HG03469 (cell line): Measurements from ENCODE around the gene ROPN1.
"Not testable (repeated sequence)": the region's sequence is repeated elsewhere in the genome, so short reads cannot be mapped to it uniquely, and the experiment has no call there.

Source experiments
- ATAC-seq: cut with Tn5 transposase; IDR thresholded peaks from one replicate; pipeline ENCODE4 v1.9.1; 2021; ENCODE audit warnings: mild to moderate bottlenecking, moderate library complexity, moderate number of reproducible peaks; ENCODE audit not compliant: unreplicated experiment

ROPN1 gene

DNA sequence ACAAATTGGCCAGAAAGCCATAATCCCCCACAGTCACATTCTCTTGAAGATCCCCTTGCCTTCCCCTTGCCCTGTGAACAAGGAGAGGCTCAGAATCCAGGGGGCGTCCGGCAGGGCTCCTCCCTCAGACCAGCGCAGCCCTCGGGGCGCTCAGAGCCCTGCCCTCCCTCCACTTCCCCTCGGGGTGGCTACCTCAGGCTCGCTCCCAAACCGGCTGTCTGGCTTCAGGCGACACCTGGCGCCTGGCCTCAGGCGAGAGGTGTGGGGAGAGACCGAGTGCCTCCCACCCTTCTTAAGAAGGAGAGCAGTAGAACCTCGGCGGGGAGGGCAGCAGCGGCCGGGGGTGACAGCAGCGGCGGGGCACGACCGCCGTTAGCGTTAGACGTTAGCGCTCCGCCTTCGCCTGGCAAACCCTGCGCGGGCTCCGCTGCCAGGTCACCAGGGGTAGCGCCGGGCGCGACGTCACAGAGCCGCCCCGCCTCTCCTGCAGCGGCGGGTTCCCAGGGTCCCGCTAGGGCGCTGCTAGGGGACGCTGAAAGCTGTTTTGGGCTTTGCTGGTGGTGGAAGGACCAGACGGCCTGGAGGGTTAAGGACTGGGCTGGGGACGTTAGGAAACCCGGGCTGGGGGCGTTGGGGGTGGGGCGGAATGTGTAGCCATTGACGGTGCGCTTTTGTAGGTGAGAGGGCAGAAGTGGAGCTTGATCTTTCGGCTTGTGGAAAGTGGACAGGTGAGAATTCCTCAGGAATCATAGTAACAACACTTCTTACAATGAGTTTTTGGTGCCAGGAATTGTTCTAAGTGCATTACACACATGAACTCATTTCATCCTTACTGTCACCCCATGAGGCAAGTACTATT, at the start of gene ROPN1:
ROPN1 (minus strand) TSS at position 395 of the 859 bp plus-strand sequence. CDS start 11,643 bp downstream, outside the sequence.
- ATAC-seq = not testable (repeated sequence)

DNA sequence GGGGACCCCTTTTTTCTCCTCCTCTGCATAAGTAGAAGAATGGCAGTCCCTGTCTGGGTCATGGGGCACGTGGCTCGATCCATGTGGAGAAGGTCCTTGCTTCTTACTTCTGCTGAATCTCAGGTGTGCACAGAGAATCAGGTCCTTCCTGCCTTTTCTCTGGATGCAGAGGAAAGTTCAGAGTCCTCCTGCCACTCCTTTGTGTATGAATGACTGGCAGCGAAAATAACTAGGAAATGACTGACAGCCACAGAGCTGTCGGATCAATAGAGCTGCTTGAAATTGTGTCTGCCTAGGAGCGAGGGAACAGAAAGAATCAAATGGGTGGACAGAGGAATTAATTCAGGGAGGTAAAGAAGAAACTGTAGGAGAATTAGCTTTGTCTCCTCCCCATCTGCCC, 49.6 kb upstream of the ROPN1 start:
- no peak for ATAC-seq

DNA sequence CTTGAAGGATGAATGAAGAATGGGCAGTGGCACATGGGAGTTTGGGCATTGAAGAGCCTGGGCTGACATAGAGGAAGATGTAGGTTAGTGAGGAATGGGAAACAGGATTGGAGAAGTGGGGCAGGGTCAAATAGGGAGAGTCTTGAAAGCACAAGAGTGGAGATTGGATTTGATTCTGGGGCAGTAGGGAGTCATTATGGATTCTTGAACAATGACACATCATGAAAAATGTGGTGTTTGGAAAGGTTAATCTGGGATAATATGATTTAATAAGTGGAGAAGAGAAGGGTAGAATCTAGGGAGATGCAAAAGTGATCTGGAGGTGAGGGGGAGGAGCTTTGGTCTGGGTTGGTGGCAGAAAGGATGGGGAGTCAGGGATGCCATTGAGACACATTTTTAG, 45.4 kb upstream of the ROPN1 start:
- no peak for ATAC-seq

DNA sequence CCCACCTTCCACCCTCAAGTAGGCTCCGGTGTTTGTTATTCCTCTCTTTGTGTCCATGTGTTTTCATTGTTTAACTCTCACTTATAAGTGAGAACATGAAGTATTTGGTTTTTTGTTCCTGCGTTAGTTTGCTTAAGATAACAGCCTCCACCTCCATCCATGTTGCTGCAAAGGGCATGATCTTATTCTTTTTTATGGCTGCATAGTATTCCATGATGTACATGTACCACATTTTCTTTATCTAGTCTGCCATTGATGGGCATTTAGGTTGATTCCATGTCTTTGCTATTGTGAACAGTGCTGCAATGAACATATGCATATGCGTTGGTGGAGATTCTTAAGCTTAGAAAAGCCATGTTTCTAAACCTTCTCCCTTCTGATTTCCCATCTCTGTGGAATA, 44.3 kb upstream of the ROPN1 start:
- ATAC-seq = not testable (repeated sequence)

DNA sequence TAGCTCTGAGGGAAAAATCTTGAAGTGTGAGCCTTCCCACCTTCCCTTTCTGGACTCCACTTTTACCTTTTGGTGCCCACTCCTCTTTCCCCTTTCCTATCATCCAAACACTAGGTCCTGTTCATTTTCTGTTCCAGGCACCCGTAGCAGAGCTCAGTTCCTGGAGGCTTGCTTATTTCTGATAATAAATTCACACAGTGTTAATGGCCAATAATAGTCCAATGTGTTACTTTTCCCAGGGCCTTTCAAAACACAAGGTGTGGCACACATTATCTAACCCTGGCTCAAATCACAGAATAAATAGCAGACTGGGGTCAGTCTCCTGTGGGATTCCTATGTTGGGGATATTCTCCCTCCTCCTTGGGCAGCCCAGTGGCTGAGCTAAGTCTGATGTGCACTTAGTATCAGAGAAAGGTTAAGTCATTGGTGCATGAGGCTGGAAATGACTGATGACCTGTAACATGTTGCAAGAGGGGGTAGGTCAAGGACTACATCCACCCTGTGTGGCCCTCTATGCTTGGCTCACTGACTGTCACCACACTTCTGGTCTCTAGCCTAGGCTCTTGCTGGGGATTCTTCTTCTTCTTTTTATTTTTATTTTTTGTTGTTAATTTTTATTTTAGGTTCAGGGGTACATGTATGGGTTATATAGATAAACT, 43.7 kb upstream of the ROPN1 start:
- ATAC-seq = no peak

DNA sequence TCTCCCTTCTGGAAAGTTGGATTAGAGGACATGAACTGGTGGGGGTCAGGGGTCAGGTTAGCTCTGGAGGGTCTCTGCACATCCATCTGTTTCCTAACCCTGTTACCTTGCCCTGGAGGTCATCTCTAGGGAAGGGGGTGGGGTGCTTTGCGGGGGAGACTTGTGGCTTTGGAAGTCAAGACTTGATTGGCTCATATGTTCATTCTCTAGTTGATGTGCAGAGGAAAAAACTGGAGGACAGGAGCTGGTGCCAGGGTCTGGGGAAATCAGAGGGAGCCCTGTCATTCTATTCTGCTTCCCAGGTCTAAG, 42.9 kb upstream of the ROPN1 start:
- ATAC-seq = no peak

DNA sequence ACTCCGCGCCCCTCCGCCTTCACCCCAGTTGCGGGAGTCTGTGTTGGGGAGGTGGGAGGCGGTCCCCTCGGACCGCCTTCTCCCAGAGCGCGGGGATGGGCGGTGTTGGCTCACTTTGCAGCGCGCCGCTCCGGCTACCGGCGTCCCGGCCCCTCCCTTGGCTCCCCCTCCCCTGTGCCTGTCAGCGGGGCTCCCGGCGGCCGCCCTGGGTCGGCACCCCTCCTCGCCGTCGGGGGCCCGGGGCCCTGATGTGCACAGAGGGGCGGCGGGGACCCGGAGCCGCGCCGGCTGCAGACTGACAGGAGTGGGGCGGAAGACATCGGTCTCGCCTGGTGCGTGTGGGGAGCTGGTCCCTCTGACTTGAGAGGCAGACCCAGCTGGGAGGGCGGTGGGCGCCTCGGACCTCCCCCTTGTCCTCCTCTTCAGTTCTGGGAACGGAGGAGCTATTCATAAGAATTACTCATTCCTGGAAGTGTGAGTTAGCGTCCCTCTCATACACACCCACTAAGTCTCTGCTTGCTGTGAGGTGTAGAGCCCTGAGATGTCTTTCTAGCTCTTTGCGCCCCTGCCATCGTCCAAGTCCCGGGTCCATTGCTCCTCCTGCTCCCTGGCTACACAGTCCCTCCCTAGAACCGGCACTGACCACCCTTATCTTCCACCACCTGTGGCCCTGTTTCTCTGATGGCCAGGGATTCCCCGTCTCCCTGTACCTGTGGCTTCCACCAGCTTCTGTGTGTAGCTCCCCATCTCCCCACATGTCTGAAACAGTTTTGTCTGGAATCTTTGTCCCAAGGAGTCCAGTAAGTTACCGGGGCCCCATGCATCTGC, 42.3 kb upstream of the ROPN1 start:
- no peak for ATAC-seq

DNA sequence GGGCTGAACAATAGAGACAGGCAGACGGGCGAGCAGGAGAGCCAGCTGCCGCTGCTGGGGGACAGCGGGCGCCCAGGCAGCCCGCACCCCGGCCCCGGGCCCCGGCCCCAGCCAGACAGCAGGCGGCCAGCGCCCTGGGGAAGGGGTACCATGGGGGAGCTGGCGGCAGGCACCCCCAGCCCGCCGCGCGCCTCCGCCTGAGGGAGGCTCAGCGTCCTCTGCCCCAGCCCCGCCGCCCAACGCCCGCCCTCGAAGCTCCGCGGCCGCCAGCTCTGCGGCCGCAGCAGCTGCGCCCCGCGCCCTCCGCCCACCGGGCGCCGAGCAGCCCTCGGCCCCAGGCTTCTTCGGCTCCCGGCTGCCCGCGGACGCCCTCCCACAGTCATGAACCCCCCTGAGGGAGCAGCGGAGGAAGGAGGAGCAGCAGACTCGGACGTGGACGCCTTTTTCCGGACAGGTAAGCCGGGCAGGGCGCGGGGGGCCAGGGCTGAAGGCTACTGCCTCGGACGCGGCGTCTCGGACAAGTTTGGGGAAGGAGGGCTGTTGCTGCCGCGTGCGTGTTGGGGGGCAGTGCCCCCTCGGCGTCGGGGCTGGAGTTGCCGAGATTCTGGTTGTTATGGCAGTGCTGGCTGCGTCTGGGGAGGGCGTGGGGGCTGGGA, 41.6 kb upstream of the ROPN1 start, which contains the start of gene KALRN:
KALRN (plus strand) TSS at position 10 of the 656 bp plus-strand sequence.
- ATAC-seq = no peak

DNA sequence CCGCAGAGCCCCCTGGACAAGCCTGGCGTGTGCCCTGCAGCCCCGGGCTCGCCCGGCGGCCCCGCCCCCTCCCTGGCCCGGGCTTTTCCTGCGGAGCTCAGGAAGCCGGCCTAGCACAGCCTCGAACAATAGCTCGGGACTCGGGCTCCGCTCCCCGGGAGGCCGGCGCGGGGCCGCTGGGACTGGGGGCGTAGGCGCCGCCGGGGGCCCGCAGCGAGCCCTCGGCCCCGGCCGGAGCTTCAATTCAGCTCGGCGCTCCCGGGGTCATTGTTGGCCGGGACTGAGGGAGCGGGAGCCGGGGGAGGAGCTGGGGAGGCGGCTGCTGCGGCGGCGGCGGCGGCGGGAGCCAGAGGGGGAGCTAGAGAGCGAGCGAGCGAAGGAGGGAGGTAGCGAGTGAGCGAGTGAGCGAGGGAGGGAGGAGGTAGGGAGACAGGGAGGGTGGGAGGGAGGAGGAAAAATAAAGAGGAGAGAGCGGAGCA, 41.0 kb upstream of the ROPN1 start:
- no peak for ATAC-seq

DNA sequence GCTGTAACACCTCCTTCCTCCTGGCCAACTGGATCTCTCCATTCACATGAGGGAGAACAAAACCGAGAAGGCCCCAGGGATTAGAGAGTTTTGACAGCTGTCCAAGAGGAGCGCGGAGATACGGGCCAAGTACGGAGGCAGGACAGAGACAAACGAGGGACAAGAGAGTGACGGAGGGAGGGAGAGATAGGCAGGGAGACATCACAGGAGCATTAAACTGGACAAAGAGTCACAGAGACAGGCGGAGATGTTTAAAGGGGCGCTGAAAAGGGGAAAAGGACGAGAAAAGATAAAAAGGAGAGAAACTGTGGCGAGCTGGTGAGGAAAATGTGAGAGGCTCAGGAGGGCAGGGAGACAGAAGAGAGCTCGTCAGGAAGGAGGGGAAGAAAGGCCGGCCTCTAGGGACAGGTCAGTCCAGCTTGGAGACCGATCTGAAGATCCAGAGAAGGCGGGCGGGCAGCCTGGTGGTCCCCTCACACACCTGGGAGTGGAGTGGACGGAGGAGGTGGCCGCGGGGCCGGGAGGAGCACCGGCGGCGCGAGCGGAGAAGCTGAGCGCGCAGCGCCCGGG, 40.5 kb upstream of the ROPN1 start:
- no peak for ATAC-seq

DNA sequence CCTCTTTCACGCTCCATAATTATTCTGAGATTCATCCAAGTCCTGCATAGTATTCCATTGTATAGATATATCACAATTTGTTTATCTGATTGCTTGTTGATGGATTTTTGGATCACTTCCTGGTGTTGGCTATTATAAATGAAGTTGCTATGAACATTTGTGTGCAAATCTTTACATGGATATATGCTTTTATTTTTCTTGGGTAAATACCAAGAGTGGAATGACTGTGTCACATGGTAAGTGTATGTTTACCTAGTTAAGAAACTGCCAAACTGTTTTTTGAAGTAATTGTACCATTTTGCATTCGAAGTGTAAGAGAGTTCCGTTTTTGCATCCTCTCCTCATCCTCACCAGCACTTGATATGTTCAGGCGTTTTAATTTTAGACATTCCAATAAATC, 34.6 kb upstream of the ROPN1 start:
- ATAC-seq = no peak

DNA sequence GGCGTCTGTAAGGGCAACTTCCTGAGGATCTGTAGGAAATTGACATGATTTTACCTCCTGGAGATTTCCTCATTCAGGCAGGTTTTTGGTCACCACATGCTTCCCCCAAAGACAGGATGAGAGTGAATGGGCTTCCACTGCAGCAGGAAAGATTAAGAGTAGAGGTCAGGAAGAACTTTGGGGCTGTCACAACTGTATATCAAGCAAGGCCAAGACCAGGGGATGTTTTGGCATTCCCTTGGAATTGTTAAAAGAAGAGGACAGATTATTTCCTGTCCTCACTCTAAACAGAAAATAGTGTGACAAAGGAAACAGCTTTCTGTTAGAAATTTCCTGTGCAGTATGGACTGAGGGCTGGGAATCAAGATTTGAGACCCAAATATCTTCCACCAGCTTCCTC, 31.6 kb upstream of the ROPN1 start:
- ATAC-seq = not testable (repeated sequence)

DNA sequence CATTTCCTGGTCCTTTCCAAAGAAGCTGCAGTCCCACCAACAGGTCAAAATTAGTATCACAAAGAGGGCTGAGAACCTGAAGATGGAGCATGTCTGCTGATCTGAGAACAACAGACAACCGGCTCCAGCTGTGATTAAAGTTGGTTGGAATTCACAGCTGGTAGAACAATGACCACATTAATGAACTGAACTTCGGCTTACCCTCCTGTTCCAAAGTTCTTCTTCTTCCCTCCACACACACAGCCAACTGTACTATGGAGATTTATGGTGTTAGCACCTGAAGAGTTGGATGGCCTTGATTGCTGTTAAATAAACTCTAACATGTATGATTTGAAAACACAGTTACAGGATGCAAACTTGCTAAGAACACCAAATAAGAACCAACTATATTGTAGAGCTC, 27.4 kb upstream of the ROPN1 start:
- ATAC-seq = no peak

DNA sequence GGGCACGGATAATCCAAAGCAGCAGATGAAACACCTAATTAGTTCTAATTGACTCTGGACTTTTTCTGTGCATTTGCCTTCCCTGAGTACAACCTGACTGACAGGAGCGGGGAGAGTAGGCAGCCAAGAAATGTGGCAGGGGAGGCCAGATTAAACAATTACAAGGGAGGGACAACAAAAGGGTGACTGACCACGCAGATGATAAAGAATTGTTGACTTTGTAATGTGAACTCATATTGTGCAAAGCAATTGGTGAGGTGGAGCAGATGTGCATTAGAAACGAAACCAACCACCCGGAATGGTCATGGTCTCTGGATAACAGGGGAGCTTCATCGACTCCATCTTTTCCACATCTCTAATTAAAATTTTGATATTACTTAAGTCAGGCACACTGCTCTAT, 25.6 kb upstream of the ROPN1 start:
- not testable (repeated sequence) for ATAC-seq

DNA sequence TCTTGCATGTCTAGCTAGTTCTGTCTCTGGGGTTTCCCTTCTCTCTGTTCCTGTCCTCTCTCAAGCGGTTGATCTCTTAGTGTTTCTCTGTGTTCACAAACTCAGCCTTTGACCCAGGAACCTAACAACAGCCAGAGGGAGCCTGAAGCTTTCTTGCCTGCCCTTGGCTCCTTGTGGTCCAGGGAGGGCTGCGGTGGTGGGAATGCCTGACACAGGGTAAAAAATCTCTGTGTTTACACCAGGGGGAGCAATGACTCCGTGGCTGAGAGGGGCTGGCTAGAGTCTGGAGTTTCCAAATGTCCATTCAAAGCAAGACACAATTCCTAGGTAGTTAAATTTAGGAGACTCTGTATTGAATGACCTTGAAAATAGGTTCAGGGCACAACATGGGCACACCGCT, 24.6 kb upstream of the ROPN1 start:
- not testable (repeated sequence) for ATAC-seq

DNA sequence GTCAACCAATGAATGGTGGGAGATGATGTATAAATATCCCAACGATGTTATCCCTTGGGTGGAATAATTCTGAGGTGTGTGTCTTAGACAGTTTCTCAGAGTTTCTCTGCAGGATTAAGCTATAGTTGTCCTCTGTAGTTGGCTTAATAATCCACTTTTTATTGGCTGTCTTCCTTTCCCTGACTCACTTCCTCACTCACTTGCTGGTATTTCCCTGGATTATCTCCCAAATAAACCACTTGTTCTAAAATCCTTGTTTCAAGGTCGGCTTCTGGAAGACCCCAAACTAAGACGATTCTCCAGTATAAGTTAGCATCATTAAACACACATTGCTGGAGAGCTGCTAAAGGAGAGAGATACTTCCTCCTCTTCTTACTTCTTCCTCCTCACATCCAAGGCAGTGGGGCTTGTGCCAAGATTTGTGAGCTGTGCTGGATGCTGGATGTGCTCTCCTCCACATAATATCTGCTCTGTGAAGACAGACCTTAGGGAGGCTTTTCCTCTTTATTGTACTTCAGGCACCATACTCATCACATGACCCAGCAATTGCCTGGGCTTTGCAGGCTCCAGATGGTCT, 22.5 kb upstream of the ROPN1 start:
- ATAC-seq = no peak

DNA sequence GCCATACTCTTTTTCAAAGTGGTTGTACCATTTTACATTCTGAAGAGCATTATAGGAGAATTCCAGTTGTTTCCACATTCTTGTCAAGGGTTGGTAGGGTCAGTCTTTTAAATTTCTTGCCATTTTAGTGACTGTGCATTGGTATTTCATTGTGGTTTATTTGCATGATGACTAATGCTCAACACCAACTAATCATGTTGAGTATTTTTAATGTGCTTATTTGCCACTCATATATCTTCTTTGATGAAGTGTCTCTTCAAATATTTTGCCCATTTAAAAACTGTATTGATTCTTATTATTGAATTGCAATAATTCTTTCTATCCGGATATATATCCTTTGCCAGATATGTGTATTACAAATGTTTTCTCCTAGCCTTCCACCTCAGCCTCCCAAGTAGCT, 16.4 kb upstream of the ROPN1 start:
- ATAC-seq = not testable (repeated sequence)

DNA sequence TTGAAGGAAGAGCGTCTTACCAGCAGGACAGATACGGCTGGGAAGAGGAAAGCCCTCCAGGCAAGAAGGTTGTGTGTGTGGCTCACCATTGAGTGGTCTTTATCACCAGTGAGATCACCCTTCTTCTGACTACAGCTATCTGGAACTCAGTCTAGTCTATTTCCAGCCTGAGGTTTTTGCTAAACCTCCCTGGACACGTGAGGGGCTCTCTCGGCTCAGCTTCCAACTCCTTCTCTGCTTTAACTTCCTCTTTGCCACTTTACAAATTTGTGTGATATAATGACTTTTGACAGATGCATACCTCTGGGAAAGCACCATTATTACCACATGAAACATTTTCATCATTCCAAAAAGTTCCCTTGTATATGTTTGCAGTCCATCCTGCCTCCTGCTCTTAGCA, 15.3 kb upstream of the ROPN1 start:
- no peak for ATAC-seq

DNA sequence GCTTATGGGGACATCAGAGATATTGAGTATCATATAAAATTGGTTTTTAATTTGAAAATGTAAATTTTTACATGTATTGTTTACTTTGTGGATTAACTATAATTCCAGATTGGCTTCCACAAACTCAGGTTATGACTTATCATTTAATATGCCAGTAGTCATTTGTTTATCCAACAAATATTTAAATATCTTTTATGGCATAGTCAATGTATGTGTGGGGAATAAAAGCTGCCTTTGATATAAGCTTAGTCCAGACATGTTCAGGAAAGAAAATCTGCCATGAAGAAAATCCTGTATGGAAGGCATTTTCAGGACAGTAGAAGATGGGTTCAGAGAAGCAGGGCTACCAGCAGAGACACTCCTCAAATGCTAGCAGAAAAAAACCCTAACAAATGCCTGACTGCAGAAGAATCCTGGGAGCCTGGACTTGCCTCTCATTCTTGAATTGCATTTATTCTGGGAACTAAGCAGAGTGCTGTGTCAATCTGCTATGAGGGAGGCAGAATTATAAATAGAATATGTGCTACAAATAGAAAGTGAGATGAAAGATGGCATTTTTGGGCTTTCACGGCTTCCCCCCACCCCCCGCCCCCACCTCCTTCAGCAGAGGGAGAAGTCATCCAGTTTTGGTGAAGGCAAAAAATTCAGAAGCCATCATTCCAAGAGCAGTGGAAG, 10.6 kb upstream of the ROPN1 start:
- ATAC-seq = not testable (repeated sequence)

DNA sequence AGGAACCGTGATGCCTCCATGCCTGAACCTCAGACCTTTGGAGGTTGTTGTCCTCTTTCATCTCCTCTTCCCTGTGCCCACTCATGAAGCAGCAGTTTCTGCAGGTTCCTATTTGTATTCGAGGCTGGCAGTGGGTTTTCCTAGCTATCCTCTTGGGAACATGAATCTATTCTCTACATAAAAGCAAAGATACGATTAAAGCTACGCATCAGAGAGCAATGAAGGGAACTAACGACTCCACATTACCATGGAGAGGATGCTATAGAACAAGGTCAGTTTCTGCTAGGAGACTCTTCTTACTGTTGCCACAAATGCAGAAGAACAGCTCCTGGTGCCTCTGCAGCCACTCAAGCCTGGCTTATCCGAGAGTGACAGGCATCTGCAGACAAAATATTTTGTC, 9.4 kb upstream of the ROPN1 start:
- ATAC-seq = not testable (repeated sequence)
